Ureter (tissue), 1 donor: ENCODE measurements around the gene OSBPL10. TPM values are rescaled to one million over a fixed set of nuclear protein-coding genes. Genes with fewer than 3 reads are reported as not detected.

Experiments used
- DNase-seq: peaks from one replicate; pipeline ENCODE4 v3.0.0-alpha.2; 2020; ENCODE audit warnings: low spot score
- total RNA-seq: library from RNA; stranded (reverse); gene quantifications from one replicate; pipeline ENCODE4 v1.2.4, GENCODE V29; 2023
- donor health status: DM: yes; HTN: yes; CAD: no.

The OSBPL10 gene
- total RNA-seq, 1 donor from 2014 or later = 36.3 TPM

- no peak for DNase-seq
Measured at GRCh38 chr3:31925271-31925630, 55.8 kb downstream of the OSBPL10 start.

- no peak for DNase-seq
Measured at GRCh38 chr3:31924610-31925270, 56.3 kb downstream of the OSBPL10 start.

DNA sequence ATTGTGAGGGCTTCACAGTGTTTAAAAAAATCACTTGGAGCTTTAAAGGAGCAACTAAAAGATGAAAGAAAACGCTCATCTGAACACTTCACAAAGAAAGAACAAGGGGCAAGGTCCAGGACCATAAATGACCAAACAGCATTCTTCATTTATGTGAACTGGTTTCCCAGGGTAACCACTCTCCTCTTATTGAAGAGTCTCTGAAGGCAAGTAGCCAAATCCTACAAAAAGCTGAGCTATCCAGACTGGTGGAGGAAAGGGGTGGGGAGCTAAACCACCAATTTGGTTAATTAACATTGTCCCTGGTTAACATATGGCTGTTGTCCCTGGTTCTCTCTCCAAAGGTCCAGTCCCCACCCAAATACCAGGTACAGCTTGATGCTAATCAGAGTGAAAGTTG, 58.1 kb downstream of the OSBPL10 start:
- no peak for DNase-seq

- DNase-seq = no peak
Measured at GRCh38 chr3:31921837-31922236, 59.2 kb downstream of the OSBPL10 start.

DNA sequence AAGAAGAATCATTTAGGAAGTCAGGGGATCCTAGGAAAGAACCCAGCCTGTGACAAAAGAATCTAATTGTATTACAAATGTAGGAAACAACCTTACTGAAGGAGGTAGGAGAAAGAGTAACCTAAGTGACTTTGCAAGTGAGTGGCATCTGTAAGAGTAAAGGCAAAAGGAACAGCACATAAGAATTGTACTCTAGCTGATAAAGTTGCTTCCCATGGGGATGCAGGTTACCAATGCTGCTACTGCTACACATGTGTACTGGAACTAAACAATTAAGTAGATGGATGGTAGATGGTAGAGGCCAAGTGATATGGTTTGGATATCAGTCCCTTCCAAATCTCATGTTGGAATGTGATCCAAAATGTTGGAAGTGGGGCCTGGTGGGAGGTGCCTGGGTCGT, 60.8 kb downstream of the OSBPL10 start:
- no peak for DNase-seq

- DNase-seq = no peak
Measured at GRCh38 chr3:31919528-31919927, 61.5 kb downstream of the OSBPL10 start.

DNA sequence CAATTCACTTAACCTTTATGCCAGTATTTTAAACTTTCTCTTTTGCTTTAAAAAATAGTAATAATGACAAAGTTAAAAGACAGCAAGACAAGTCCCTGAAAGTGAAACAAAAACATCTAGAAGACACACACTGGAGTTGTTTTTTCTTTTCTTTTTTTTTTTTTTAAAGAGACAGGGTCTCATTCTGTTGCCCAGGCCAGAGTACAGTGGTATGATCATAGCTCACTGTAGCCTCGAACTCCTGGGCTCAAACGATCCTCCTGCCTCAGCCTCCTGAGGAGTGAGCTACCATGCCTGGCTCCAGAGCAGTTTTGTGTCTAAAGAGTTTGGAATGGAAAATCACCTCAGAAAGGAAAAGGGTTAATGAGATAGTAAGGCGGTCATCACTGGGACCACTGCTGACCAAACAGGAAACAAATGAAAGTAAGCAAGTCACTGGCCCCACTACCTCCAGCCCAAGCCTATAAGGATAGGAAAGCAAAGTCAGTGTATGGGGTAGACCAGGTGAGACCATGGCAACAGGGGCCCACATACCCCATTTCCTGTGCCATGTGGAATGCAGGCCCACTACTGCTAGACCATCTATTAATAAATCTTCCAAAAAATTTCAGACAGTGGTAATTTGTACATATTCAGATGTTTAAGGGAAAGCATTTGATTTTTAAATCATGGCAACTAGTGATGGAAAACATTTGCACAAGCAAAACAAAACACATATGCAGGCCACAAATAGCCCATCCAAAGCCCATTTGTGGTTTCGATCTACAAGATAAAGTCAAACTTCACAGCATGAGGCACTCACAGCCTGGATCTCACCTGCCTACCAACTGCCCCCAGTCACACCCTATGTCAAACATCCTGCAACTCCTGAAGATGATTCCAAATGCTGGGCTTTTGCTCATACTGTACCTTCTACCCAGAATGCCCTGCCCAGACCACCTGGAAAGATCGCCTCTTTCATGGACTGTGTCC, 62.6 kb downstream of the OSBPL10 start:
- no peak for DNase-seq

DNA sequence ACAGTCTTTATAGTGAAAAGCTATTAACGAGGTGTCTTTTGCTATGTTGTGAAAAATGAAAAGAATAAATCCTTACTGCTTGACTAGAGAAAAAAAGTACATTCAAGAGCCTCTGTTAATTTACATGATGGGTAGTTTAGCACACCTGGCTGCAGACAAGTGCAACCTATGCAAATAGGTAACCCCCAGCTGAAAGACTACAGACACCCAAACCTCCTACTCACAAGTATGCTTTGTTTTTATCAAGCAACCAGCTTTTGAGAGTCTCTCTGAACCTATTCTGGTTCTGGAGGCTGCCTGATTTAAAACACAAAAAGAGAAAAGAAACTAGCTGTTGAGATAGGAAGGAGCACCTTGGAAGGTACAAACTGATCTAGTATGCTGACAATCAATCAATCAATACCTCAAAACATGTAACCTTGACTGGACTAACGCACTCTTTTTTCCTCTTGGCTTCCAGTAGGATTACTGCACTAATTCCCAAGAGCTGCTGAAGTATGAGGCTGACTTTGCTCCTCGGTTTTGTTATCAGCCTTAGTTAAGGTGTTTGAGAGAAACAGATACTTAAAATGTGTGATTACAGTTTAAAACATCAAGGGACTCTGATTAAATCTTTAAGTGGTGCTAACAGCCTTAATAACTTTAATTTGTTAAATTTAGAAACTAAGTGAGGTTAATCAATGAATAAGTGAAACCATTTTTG, 63.6 kb downstream of the OSBPL10 start:
- DNase-seq = no peak

DNA sequence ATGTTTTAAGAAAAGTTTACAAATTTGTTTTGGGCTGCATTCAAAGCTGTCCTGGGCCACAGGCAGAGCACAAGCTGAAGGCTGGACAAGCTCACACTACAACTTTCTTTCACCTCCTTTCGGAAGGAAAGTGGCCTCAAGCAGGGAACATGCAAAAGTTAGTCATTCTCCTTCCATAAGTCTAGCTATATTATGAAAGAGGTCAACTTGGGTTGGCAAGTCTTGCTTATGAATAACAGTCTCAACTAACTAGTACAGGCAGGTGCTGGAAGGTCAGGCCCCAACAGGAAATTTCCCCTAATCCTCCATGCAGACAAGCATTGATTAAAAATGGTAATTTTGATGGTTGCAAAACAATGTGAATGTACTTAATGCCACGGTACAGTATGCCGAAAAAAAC, 69.4 kb downstream of the OSBPL10 start:
- no peak for DNase-seq

- no peak for DNase-seq
Measured at GRCh38 chr3:31911124-31911523, 69.9 kb downstream of the OSBPL10 start.

DNA sequence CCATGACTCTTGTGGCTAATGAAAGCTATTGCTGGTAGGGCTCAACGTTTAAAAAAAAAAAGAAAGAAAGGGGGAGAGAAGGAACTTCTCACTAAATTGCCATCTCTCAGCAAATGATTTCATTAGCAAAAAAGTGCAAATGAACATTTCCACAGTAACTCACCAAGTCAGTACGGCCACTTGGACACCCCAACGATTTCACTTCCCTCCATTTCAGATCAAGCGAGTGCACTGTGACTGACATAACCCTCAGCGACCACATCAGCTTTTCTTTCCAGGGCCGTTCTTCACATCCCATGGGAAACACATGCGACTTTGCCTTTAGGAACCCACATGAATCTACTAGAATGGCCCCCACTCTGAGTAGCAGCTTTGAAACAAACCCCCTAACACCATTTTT, 71.6 kb downstream of the OSBPL10 start:
- DNase-seq = no peak

DNA sequence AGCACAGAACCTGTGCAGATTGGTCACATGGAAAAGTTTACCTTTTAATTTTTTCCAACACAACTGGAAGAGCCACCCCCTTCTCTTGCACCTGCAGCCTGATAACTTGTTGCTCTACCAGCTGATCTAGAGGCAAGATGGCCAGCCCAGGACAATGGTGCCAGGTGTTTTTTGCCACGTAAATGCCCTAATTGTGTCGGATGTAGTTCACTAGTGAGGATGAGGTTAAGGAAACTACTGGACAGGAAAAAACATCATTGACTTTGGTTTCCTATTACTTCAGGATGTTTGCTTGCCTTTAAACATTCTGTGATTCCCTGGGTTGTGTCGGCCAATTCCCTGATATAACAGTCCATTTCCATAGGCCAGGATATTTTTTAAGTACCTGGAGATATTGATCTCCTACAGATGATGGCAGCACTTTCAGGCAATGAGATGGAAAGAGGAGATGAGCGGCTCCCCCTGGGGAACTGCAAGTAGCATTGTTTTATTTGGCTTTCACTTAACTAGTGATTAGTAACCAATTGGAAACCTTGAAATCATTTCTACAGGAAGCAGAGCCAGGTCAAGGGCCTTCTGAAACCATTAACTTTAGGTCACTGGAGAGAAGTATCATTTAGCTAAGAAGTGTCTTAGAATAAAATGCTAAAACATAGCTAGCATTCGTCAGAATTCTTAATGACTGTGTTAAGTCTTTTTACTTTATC, 72.5 kb downstream of the OSBPL10 start:
- no peak for DNase-seq

- DNase-seq = no peak
Measured at GRCh38 chr3:31906182-31906581, 74.9 kb downstream of the OSBPL10 start.

- DNase-seq = no peak
Measured at GRCh38 chr3:31903686-31904431, 77.2 kb downstream of the OSBPL10 start.

DNA sequence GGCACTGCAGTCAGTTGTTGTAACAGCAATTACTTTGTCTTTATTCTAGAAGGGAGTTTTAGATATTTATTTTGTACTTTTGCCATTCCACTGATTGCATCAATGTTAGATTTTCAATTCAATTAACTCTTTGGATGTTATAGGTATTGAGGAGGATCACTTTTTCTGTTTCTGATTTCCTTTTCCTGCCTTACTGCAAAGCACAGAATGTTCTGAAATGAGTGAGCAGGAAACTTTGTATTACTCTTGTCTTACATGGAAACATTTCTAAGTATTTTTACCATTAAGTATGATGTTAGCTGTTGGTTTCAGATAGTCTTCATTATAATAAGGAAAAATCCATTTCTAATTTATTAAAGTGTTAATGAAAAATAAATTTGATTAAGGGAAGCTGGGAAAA, 80.5 kb downstream of the OSBPL10 start:
- no peak for DNase-seq

GRCh38 chr3:31896648-31897433, 84.2 kb downstream of the OSBPL10 start:
- no peak for DNase-seq

- no peak for DNase-seq
Measured at GRCh38 chr3:31896026-31896425, 85.0 kb downstream of the OSBPL10 start.

DNA sequence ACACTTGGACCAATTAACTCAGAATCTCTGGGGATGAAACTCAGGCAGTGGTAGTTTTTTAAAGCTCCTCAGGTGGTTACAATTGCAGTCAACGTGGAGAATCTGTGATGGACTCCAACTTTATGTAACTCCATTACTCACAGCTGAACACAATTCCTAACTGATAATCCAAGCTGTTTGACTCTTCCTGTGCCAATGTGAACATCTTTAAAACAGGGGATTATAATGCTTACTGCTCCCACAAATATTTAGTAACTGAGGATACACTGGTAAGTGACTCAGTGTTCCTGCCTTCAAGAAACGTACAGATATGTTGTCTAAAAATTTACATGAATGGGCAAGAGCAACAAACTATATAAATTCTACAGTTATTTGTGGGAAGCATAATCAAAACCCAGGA, 85.6 kb downstream of the OSBPL10 start:
- no peak for DNase-seq

DNA sequence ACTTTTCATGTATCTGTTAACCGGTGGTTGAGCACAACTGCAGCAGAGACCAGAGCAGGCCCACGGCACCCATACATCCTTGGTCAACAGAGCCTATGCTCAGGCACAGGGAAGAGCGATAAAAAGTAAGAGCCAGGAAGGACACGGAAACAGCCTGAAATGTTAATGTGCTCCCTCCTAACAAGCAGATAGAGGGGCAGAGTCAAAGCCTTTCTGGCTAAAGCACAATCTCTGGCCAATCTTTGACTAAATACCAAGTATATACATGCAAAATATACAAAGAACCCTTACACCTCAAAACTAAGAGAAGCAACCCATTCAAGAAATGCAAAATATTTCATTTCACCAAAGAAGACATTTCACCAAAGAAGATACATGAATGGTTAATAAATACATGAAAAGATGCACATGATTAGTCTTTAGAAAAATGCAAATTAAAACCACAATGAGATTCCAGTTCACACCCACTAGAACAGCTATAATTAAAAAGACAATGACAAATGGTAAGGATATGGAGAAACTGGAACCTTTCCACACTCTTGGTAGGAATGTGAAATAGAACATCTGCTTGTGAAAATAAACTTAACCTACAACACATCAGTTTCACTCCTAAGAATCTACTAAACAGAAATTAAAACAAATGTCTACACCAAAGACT, 88.0 kb downstream of the OSBPL10 start:
- no peak for DNase-seq

GRCh38 chr3:31892500-31892899, 88.6 kb downstream of the OSBPL10 start:
- DNase-seq = no peak
